ENCODE results near the gene CDC27.

CDC27 gene

GRCh38 chr17:47188876-47189731 lies at the start of gene CDC27:
CDC27 (minus strand) TSS chr17:47189295; CDS start chr17:47189172, 123 bp downstream.
- ATAC-seq (replicated peaks; ENCODE audit: extremely low read depth, poor library complexity, severe bottlenecking) (peak; percentile 95), DNase-seq (ENCODE audit: low spot score in 2 of 2) (peak; percentile 100)
- Mint-ChIP-seq H3K4me1 (peaks cover 47% of the 10 kb centered on the region), H3K27ac (ENCODE audit: low read depth) (peak within 1 kb of the TSS; percentile 95), H3K36me3 (ENCODE audit: insufficient read depth) (peaks cover 12% of the 10 kb centered on the region), H3K27me3 (no peaks in the 10 kb centered on the region), H3K9me3 (no peaks in the 10 kb centered on the region), H3K4me3 (peak within 1 kb of the TSS; percentile 89)

- Mint-ChIP-seq H3K4me1 (peaks cover 9% of the 10 kb centered on the region), H3K9me3 (no peaks in the 10 kb centered on the region), H3K27ac (ENCODE audit: low read depth) (no peak overlapping the region), H3K4me3 (no peak overlapping the region), H3K27me3 (peaks cover 11% of the 10 kb centered on the region), H3K36me3 (ENCODE audit: insufficient read depth) (peaks cover 1% of the 10 kb centered on the region)
- ATAC-seq (replicated peaks; ENCODE audit: extremely low read depth, poor library complexity, severe bottlenecking): no peak
- DNase-seq (ENCODE audit: low spot score in 2 of 2): no peak
These were observed 49.4 kb upstream of the CDC27 start for GRCh38 chr17:47238321-47239010.

- DNase-seq (ENCODE audit: low spot score in 2 of 2) (no peak), ATAC-seq (replicated peaks; ENCODE audit: extremely low read depth, poor library complexity, severe bottlenecking) (no peak)
- peaks cover 1% of the 10 kb centered on the region for H3K36me3 Mint-ChIP-seq (ENCODE audit: insufficient read depth)
- H3K9me3 Mint-ChIP-seq: no peaks in the 10 kb centered on the region
- peaks cover 9% of the 10 kb centered on the region for H3K27me3 Mint-ChIP-seq
- no peak overlapping the region for H3K27ac Mint-ChIP-seq (ENCODE audit: low read depth)
- peaks cover 9% of the 10 kb centered on the region for H3K4me1 Mint-ChIP-seq
- no peak overlapping the region for H3K4me3 Mint-ChIP-seq
These were observed 48.7 kb upstream of the CDC27 start for GRCh38 chr17:47237841-47238240.

GRCh38 chr17:47235923-47236322 lies 46.8 kb upstream of the CDC27 start:
- Mint-ChIP-seq H3K27me3 (no peaks in the 10 kb centered on the region), H3K27ac (ENCODE audit: low read depth) (no peak overlapping the region), H3K36me3 (ENCODE audit: insufficient read depth) (peaks cover 1% of the 10 kb centered on the region), H3K9me3 (no peaks in the 10 kb centered on the region), H3K4me3 (no peak overlapping the region), H3K4me1 (peaks cover 9% of the 10 kb centered on the region)
- ATAC-seq (replicated peaks; ENCODE audit: extremely low read depth, poor library complexity, severe bottlenecking): no peak
- no peak for DNase-seq (ENCODE audit: low spot score in 2 of 2)

- no peaks in the 10 kb centered on the region for H3K9me3 Mint-ChIP-seq
These were observed 46.4 kb upstream of the CDC27 start for GRCh38 chr17:47235506-47235905.

GRCh38 chr17:47232465-47232864 lies 43.4 kb upstream of the CDC27 start:
- no peak overlapping the region for H3K27ac Mint-ChIP-seq (ENCODE audit: low read depth)
- ATAC-seq (replicated peaks; ENCODE audit: extremely low read depth, poor library complexity, severe bottlenecking): no peak
- peaks cover 15% of the 10 kb centered on the region for H3K4me1 Mint-ChIP-seq
- no peak for DNase-seq (ENCODE audit: low spot score in 2 of 2)
- no peaks in the 10 kb centered on the region for H3K9me3 Mint-ChIP-seq
- H3K27me3 Mint-ChIP-seq: no peaks in the 10 kb centered on the region
- H3K36me3 Mint-ChIP-seq (ENCODE audit: insufficient read depth): no peaks in the 10 kb centered on the region
- H3K4me3 Mint-ChIP-seq: no peak overlapping the region

More at GRCh38 chr17:47235506-47235905, 46.4 kb upstream of the CDC27 start:
- Mint-ChIP-seq H3K36me3 (ENCODE audit: insufficient read depth) (peaks cover 1% of the 10 kb centered on the region), H3K4me1 (peaks cover 12% of the 10 kb centered on the region), H3K4me3 (no peak overlapping the region), H3K27me3 (no peaks in the 10 kb centered on the region), H3K27ac (ENCODE audit: low read depth) (no peak overlapping the region)
- DNase-seq (ENCODE audit: low spot score in 2 of 2) (no peak), ATAC-seq (replicated peaks; ENCODE audit: extremely low read depth, poor library complexity, severe bottlenecking) (no peak)

GRCh38 chr17:47231866-47232265 lies 42.8 kb upstream of the CDC27 start:
- ATAC-seq (replicated peaks; ENCODE audit: extremely low read depth, poor library complexity, severe bottlenecking) (no peak), DNase-seq (ENCODE audit: low spot score in 2 of 2) (no peak)
- Mint-ChIP-seq H3K4me1 (peaks cover 15% of the 10 kb centered on the region), H3K36me3 (ENCODE audit: insufficient read depth) (no peaks in the 10 kb centered on the region), H3K4me3 (no peak overlapping the region), H3K27ac (ENCODE audit: low read depth) (no peak overlapping the region), H3K9me3 (no peaks in the 10 kb centered on the region), H3K27me3 (no peaks in the 10 kb centered on the region)

GRCh38 chr17:47231334-47231733 lies 42.2 kb upstream of the CDC27 start:
- ATAC-seq (replicated peaks; ENCODE audit: extremely low read depth, poor library complexity, severe bottlenecking) (no peak), DNase-seq (ENCODE audit: low spot score in 2 of 2) (no peak)
- H3K9me3 Mint-ChIP-seq: no peaks in the 10 kb centered on the region
- no peak overlapping the region for H3K27ac Mint-ChIP-seq (ENCODE audit: low read depth)
- H3K36me3 Mint-ChIP-seq (ENCODE audit: insufficient read depth): no peaks in the 10 kb centered on the region
- no peak overlapping the region for H3K4me3 Mint-ChIP-seq
- peaks cover 15% of the 10 kb centered on the region for H3K4me1 Mint-ChIP-seq
- H3K27me3 Mint-ChIP-seq: no peaks in the 10 kb centered on the region

- DNase-seq (ENCODE audit: low spot score in 2 of 2) (no peak), ATAC-seq (replicated peaks; ENCODE audit: extremely low read depth, poor library complexity, severe bottlenecking) (no peak)
- no peak overlapping the region for H3K27ac Mint-ChIP-seq (ENCODE audit: low read depth)
- H3K36me3 Mint-ChIP-seq (ENCODE audit: insufficient read depth): no peaks in the 10 kb centered on the region
- no peaks in the 10 kb centered on the region for H3K9me3 Mint-ChIP-seq
- no peaks in the 10 kb centered on the region for H3K27me3 Mint-ChIP-seq
- H3K4me1 Mint-ChIP-seq: peaks cover 15% of the 10 kb centered on the region
- H3K4me3 Mint-ChIP-seq: no peak overlapping the region
These were observed 41.8 kb upstream of the CDC27 start for GRCh38 chr17:47230864-47231263.

- DNase-seq (ENCODE audit: low spot score in 2 of 2) (peak; percentile 31 to 37), ATAC-seq (replicated peaks; ENCODE audit: extremely low read depth, poor library complexity, severe bottlenecking) (peak; percentile 73)
- Mint-ChIP-seq H3K4me3 (peak overlapping the region; percentile 29), H3K36me3 (ENCODE audit: insufficient read depth) (no peaks in the 10 kb centered on the region), H3K27ac (ENCODE audit: low read depth) (no peak overlapping the region), H3K9me3 (no peaks in the 10 kb centered on the region), H3K27me3 (no peaks in the 10 kb centered on the region), H3K4me1 (peaks cover 15% of the 10 kb centered on the region)
These were observed 40.7 kb upstream of the CDC27 start for GRCh38 chr17:47229535-47230443.

- H3K4me3 Mint-ChIP-seq: no peak overlapping the region
- H3K4me1 Mint-ChIP-seq: peaks cover 15% of the 10 kb centered on the region
- DNase-seq (ENCODE audit: low spot score in 2 of 2) (no peak), ATAC-seq (replicated peaks; ENCODE audit: extremely low read depth, poor library complexity, severe bottlenecking) (no peak)
- H3K9me3 Mint-ChIP-seq: no peaks in the 10 kb centered on the region
- no peaks in the 10 kb centered on the region for H3K27me3 Mint-ChIP-seq
- no peaks in the 10 kb centered on the region for H3K36me3 Mint-ChIP-seq (ENCODE audit: insufficient read depth)
- peak overlapping the region; percentile 70 for H3K27ac Mint-ChIP-seq (ENCODE audit: low read depth)
These were observed 38.8 kb upstream of the CDC27 start for GRCh38 chr17:47227862-47228261.

- H3K27ac Mint-ChIP-seq (ENCODE audit: low read depth): peak overlapping the region; percentile 54
- no peaks in the 10 kb centered on the region for H3K9me3 Mint-ChIP-seq
- H3K4me1 Mint-ChIP-seq: peaks cover 31% of the 10 kb centered on the region
- H3K4me3 Mint-ChIP-seq: no peak overlapping the region
- no peaks in the 10 kb centered on the region for H3K36me3 Mint-ChIP-seq (ENCODE audit: insufficient read depth)
- H3K27me3 Mint-ChIP-seq: no peaks in the 10 kb centered on the region
- ATAC-seq (replicated peaks; ENCODE audit: extremely low read depth, poor library complexity, severe bottlenecking): no peak
- DNase-seq (ENCODE audit: low spot score in 2 of 2): no peak
These were observed 37.0 kb upstream of the CDC27 start for GRCh38 chr17:47225911-47226688.
